Astrocyte (in vitro differentiated cells and primary cell): ENCODE measurements around the gene RAB11FIP4.

ENCODE experiments used
- CTCF ChIP-seq: IDR thresholded peaks from 2 replicates; pipeline ENCODE4 v1.5.1; 2011; ENCODE audit warnings: low read depth, mild to moderate bottlenecking, inconsistent platforms, low read length, moderate library complexity; ENCODE audit not compliant: insufficient read depth
- EZH2 ChIP-seq: IDR thresholded peaks from 2 replicates; pipeline ENCODE4 v1.6.1; 2012; ENCODE audit warnings: mild to moderate bottlenecking, low read length, inconsistent platforms; ENCODE audit not compliant: insufficient read depth

- TF ChIP-seq EZH2 (no peak), CTCF (no peak)
Observed at GRCh38 chr17:31387438-31387837, 4.0 kb upstream of the RAB11FIP4 start.
